Transverse colon (tissue), 4 donors: Measurements from ENCODE around the gene GRIA2. TPM values are rescaled to one million over a fixed set of nuclear protein-coding genes. Genes with fewer than 3 reads are reported as not detected.

ENCODE experiments used
- DNase-seq: peaks from one replicate; pipeline ENCODE4 v3.0.0-alpha.2; 2019
- H3K27ac ChIP-seq, 4 donors: fragments of 200-600 bp; sonication (generic); 2 replicates each; pipeline ENCODE4 v1.5.1; 2016 to 2018; ENCODE audit warnings: inconsistent platforms in 4 of 4
- H3K27me3 ChIP-seq: fragments of 200-600 bp; sonication (generic); 2 replicates; pipeline ENCODE4 v1.5.1; 2017; ENCODE audit warnings: inconsistent platforms
- H3K36me3 ChIP-seq, 4 donors: fragments of 200-600 bp; sonication (generic); 2 replicates each; pipeline ENCODE4 v1.5.1; 2017 to 2019; ENCODE audit warnings: inconsistent platforms in 4 of 4
- H3K4me1 ChIP-seq, 4 donors: fragments of 200-600 bp; sonication (generic); 2 replicates each; pipeline ENCODE4 v1.5.1; 2017 to 2020; ENCODE audit warnings: inconsistent platforms in 4 of 4
- H3K4me3 ChIP-seq, 4 donors: fragments of 200-600 bp; sonication (generic); 1 replicate in 1 of 4; 2 replicates in 3 of 4; pipeline versions ENCODE4 v1.5.1 to v1.6.1; 2017 to 2019; ENCODE audit warnings: inconsistent platforms in 4 of 4
- H3K9me3 ChIP-seq, 2 donors: fragments of 200-600 bp; sonication (generic); 2 replicates each; pipeline ENCODE4 v1.5.1; 2017 to 2019; ENCODE audit warnings: inconsistent platforms in 2 of 2
- EP300 ChIP-seq: sonication (generic); formaldehyde crosslinking; IDR thresholded peaks from one replicate; pipeline ENCODE4 v1.6.1; 2017; ENCODE audit warnings: antibody characterized with exemption, low read depth
- POLR2A ChIP-seq: fragments of 450-650 bp; IDR thresholded peaks from one replicate; pipeline ENCODE4 v1.6.1; 2016; ENCODE audit warnings: antibody characterized with exemption, mild to moderate bottlenecking, moderate library complexity
- POLR2AphosphoS5 ChIP-seq, 3 donors: sonication (generic); formaldehyde crosslinking; IDR thresholded peaks; one replicate each; pipeline ENCODE4 v1.6.1; 2016; ENCODE audit warnings: antibody characterized with exemption in 3 of 3
- WGBS, 2 donors: methylation state at CpG; one replicate each; pipeline ENCODE4 v1.1.5; 2018; ENCODE audit warnings: low coverage in 1 of 2; 5-methylcytosine and 5-hydroxymethylcytosine counted together
- in situ Hi-C, 4 donors: fragments of 200-750 bp; cut with MboI; loops; one replicate each; pipeline versions ENCODE4 v1.15.0 to v1.15.1; 2017; ENCODE audit warnings: low sequenced_read_pairs in 3 of 4, low pct_ligation_motif_present in 1 of 4, low pct_unique_long_range_greater_than_20kb in 1 of 4
- intact Hi-C: fragments of 100-400 bp; cut with DNase I; formaldehyde crosslinking; loops from one replicate; pipeline ENCODE4 v1.15.1; 2023; ENCODE audit warnings: low total_unique reads
- total RNA-seq, 4 donors: library from RNA; depleted of rRNA; stranded (reverse); fragments of >200 nt; gene quantifications; one replicate each; pipeline ENCODE4 v1.1.0, GENCODE V29; 2016
- TF ChIP-seq, protein P1 (sequence below), 5 experiments: fragments of 200-600 bp in 3 of 5; fragments of 450-650 bp in 2 of 5; sonication (generic) in 3 of 5; IDR thresholded peaks; 1 replicate in 2 of 5; 2 replicates in 3 of 5; pipeline ENCODE4 v1.5.1; 2016 to 2017; ENCODE audit warnings: antibody characterized with exemption in 5 of 5, inconsistent platforms in 3 of 5, mild to moderate bottlenecking in 2 of 5, moderate library complexity in 1 of 5

GRIA2 gene
- total RNA-seq, 4 donors from 2014 or later = 0.14 to 10.1 TPM; not detected in 2

DNA sequence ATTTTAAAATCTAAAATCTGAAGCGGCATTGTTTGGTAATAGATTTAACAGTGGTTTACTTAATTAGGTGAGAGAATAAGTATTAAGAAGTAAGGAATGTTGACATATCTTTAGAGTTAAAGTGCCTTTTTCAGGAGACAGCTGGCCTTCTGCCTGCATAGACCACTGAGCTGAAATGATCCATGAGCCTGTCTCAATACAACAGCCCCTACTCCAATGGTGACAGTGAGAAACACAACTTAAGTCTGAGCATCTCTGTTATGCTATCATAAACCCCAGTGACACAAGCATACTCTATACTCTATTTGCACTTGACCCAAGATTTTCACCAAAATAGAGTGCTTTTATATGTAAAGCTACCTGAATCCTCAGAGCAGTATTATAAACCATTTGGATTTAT lies 137.9 kb downstream of the GRIA2 start:
- intact Hi-C loops = no loop called here
- no peaks in the 10 kb centered on the region for H3K9me3 ChIP-seq
- in situ Hi-C loops = no loop called here
- H3K36me3 ChIP-seq = no peaks in the 10 kb centered on the region
- TF ChIP-seq POLR2AphosphoS5 (IDR thresholded peaks at IDR 0.05) (no peak), EP300 (no peak), POLR2A (no peak)
- TF ChIP-seq, protein P1, sequence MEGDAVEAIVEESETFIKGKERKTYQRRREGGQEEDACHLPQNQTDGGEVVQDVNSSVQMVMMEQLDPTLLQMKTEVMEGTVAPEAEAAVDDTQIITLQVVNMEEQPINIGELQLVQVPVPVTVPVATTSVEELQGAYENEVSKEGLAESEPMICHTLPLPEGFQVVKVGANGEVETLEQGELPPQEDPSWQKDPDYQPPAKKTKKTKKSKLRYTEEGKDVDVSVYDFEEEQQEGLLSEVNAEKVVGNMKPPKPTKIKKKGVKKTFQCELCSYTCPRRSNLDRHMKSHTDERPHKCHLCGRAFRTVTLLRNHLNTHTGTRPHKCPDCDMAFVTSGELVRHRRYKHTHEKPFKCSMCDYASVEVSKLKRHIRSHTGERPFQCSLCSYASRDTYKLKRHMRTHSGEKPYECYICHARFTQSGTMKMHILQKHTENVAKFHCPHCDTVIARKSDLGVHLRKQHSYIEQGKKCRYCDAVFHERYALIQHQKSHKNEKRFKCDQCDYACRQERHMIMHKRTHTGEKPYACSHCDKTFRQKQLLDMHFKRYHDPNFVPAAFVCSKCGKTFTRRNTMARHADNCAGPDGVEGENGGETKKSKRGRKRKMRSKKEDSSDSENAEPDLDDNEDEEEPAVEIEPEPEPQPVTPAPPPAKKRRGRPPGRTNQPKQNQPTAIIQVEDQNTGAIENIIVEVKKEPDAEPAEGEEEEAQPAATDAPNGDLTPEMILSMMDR (IDR thresholded peaks at IDR 0.05) = no peak
- no peak for DNase-seq
- no peaks in the 10 kb centered on the region for H3K4me1 ChIP-seq
- 83 to 98% methylated on average over 1 of the region's 1 CpG for WGBS, 2 donors
- H3K4me3 ChIP-seq = no peak overlapping the region
- H3K27ac ChIP-seq = no peak overlapping the region
- H3K27me3 ChIP-seq = no peaks in the 10 kb centered on the region

DNA sequence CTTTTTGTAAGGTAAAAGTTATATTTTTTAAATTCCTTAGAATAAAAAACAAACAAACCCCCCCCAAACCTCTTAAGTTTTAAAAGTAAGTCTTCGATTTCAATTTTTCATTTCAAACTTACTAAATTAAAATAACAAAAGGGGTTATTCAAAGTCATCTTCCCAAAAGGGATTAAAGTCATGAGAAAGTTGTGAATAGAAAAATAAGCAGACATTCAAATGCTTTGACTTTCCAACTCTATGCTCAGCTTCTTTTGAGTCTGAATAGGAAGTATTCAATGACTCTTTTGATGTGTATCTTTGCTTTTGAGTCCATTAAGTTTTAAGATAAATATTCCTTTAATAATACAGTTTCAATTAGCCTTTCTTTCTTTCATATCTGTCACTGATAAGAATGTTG lies 138.3 kb downstream of the GRIA2 start:
- Histone ChIP-seq H3K4me1 (no peaks in the 10 kb centered on the region), H3K9me3 (no peaks in the 10 kb centered on the region), H3K4me3 (no peak overlapping the region), H3K36me3 (no peaks in the 10 kb centered on the region), H3K27me3 (no peaks in the 10 kb centered on the region), H3K27ac (no peak overlapping the region)
- TF ChIP-seq, protein P1 (IDR thresholded peaks at IDR 0.05) = no peak
- no peak for TF ChIP-seq POLR2AphosphoS5 (IDR thresholded peaks at IDR 0.05)
- no peak for TF ChIP-seq EP300
- TF ChIP-seq POLR2A = no peak
- 36 to 50% methylated on average over 1 of the region's 1 CpG for WGBS, 2 donors
- intact Hi-C loops = no loop called here
- in situ Hi-C loops = no loop called here
- no peak for DNase-seq

DNA sequence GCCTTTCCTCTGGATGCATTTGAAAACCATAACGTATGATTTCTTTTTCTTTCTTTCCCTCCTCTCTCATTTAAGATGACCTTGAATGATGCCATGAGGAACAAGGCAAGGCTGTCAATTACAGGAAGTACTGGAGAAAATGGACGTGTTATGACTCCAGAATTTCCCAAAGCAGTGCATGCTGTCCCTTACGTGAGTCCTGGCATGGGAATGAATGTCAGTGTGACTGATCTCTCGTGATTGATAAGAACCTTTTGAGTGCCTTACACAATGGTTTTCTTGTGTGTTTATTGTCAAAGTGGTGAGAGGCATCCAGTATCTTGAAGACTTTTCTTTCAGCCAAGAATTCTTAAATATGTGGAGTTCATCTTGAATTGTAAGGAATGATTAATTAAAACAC lies 142.8 kb downstream of the GRIA2 start:
- Histone ChIP-seq H3K4me1 (no peaks in the 10 kb centered on the region), H3K9me3 (no peaks in the 10 kb centered on the region), H3K27me3 (no peaks in the 10 kb centered on the region), H3K4me3 (no peak overlapping the region), H3K27ac (no peak overlapping the region), H3K36me3 (no peaks in the 10 kb centered on the region)
- WGBS, 2 donors = 38 to 52% methylated on average over 4 of the region's 4 CpGs
- no peak for TF ChIP-seq POLR2AphosphoS5 (IDR thresholded peaks at IDR 0.05)
- TF ChIP-seq, protein P1 (IDR thresholded peaks at IDR 0.05) = no peak
- no peak for TF ChIP-seq POLR2A
- intact Hi-C loops (no loop called here), in situ Hi-C loops (no loop called here)
- DNase-seq = no peak

DNA sequence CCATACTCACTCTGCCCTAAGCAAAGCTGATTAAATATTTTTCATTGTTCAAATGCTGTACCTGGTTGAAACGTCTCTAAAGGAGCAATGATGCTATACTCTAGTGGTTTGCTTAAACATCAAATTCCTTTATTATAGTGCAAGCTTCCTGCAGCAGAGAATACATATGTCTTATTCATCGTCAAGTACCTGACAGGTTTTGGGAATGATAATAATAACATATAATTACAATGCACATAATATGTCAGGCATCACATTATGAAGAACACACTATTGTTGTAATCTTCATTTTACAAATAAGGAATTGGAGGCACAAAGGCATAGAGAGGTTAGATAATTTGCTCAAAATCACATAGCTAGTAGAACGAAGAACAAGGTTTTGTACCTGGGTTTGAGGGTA lies 151.6 kb downstream of the GRIA2 start:
- 60 to 64% methylated on average over 2 to 3 of the region's 3 CpGs for WGBS, 2 donors
- in situ Hi-C loops = no loop called here
- Histone ChIP-seq H3K27me3 (no peaks in the 10 kb centered on the region), H3K4me1 (no peaks in the 10 kb centered on the region), H3K4me3 (no peak overlapping the region), H3K9me3 (no peaks in the 10 kb centered on the region), H3K27ac (no peak overlapping the region), H3K36me3 (no peaks in the 10 kb centered on the region)
- no peak for DNase-seq
- intact Hi-C loops = no loop called here
- no peak for TF ChIP-seq EP300
- TF ChIP-seq, protein P1 (IDR thresholded peaks at IDR 0.05) = no peak
- no peak for TF ChIP-seq POLR2A
- TF ChIP-seq POLR2AphosphoS5 (IDR thresholded peaks at IDR 0.05) = no peak
